HCT116 (cell line): ENCODE data around the gene CAVIN1. TPM values are rescaled to one million over a fixed set of nuclear protein-coding genes. Genes with fewer than 3 reads are reported as not detected.

ENCODE experiments used
- ATAC-seq: fragments of 200-7000 bp; cut with Tn5 transposase; 2 replicates; pipeline ENCODE4 v1.9.1; 2020; ENCODE audit warnings: mild to moderate bottlenecking, moderate library complexity
- BruUV-seq: library from RNA; stranded (reverse); fragments of 400-500 nt; replicated peaks from 2 replicates; lab custom pipeline; 2021; lab: Mats Ljungman, UMichigan
- CTCF ChIA-PET: fragments of 300-600 bp; sonication (Branson Sonifier 250); formaldehyde crosslinking; loops from one replicate; lab custom pipeline; 2021; ENCODE audit warnings: antibody characterized with exemption; lab: Charles Lee
- POLR2A ChIA-PET: fragments of 300-600, 350-600 bp; sonication (Branson Sonifier 250); formaldehyde crosslinking; loops from one replicate; lab custom pipeline; 2021; ENCODE audit warnings: antibody characterized with exemption; lab: Charles Lee
- RAD21 ChIA-PET, 2 experiments: fragments of 300-600 bp; sonication (Branson Sonifier 250); formaldehyde crosslinking; loops; one replicate each; lab custom pipeline; 2023; ENCODE audit warnings: low total read pairs in 2 of 2; ENCODE audit not compliant: uncharacterized antibody in 2 of 2, unreplicated experiment in 2 of 2, low non-redundant PET in 1 of 2; lab: Charles Lee
- DNase-seq: peaks from one replicate; pipeline ENCODE4 v3.0.0-alpha.2; 2010; ENCODE audit warnings: low read depth, low spot score
- H2AFZ ChIP-seq: fragments of 200-600 bp; shearing (Covaris generic), sonication (generic); 2 replicates; pipeline ENCODE4 v1.6.1; 2017; ENCODE audit warnings: low read depth, mixed run types, mixed read lengths, antibody characterized with exemption, low read length; ENCODE audit not compliant: poor library complexity, severe bottlenecking
- H3K27ac ChIP-seq: 2 replicates; pipeline ENCODE4 v1.5.1; 2012; ENCODE audit warnings: low read depth, low read length
- H3K27me3 ChIP-seq: fragments of 200-600 bp; sonication (generic); 2 replicates; pipeline ENCODE4 v1.6.1; 2016; ENCODE audit warnings: mixed run types, low read length, mixed read lengths; ENCODE audit not compliant: insufficient read depth
- H3K36me3 ChIP-seq, 2 experiments: fragments of 200-500 bp in 1 of 2; fragments of 200-600 bp in 1 of 2; sonication (Bioruptor generic) in 1 of 2; sonication (generic) in 1 of 2; 2 replicates each; pipeline versions ENCODE4 v1.5.1 to v1.6.1; 2014 to 2016; ENCODE audit warnings: low read length in 2 of 2, inconsistent platforms in 1 of 2, mixed read lengths in 1 of 2, mixed run types in 1 of 2; ENCODE audit not compliant: insufficient read depth in 2 of 2, control insufficient read depth in 1 of 2
- H3K4me1 ChIP-seq, 2 experiments: fragments of 200-600 bp in 1 of 2; sonication (generic) in 1 of 2; 2 replicates each; pipeline versions ENCODE4 v1.5.1 to v1.6.1; 2012 to 2017; ENCODE audit warnings: low read length in 2 of 2, inconsistent platforms in 1 of 2, mild to moderate bottlenecking in 1 of 2, mixed read lengths in 1 of 2, mixed run types in 1 of 2, moderate library complexity in 1 of 2; ENCODE audit not compliant: insufficient read depth in 2 of 2, control insufficient read depth in 1 of 2
- H3K4me2 ChIP-seq: fragments of 200-600 bp; sonication (generic); 2 replicates; pipeline ENCODE4 v1.6.1; 2017; ENCODE audit warnings: mixed run types, low read length, mixed read lengths
- H3K4me3 ChIP-seq, 2 experiments: fragments of 200-600 bp in 1 of 2; sonication (generic) in 1 of 2; replicated peaks in 1 of 2; 2 replicates each; pipeline ENCODE4 v1.5.1; 2011 to 2016; ENCODE audit warnings: low read length in 2 of 2, control low read depth in 1 of 2, low read depth in 1 of 2, mild to moderate bottlenecking in 1 of 2, mixed read lengths in 1 of 2, mixed run types in 1 of 2
- H3K79me2 ChIP-seq: fragments of 200-600 bp; sonication (generic); 2 replicates; pipeline ENCODE4 v1.6.1; 2017; ENCODE audit warnings: mild to moderate bottlenecking, mixed run types, low read length, moderate library complexity, mixed read lengths; ENCODE audit not compliant: insufficient read depth
- H3K9ac ChIP-seq: fragments of 200-600 bp; sonication (generic); 2 replicates; pipeline ENCODE4 v1.6.1; 2016; ENCODE audit warnings: low read length, mixed read lengths
- H3K9me2 ChIP-seq: fragments of 200-600 bp; sonication (generic), shearing (Covaris generic); 2 replicates; pipeline ENCODE4 v1.6.1; 2017; ENCODE audit warnings: mixed run types, mild to moderate bottlenecking, moderate library complexity; ENCODE audit not compliant: insufficient read depth
- H3K9me3 ChIP-seq, 2 experiments: fragments of 200-500 bp in 1 of 2; fragments of 200-600 bp in 1 of 2; sonication (Bioruptor generic) in 1 of 2; sonication (generic) in 1 of 2; 2 replicates each; pipeline ENCODE4 v1.6.1; 2014 to 2017; ENCODE audit warnings: low read length in 2 of 2, mixed read lengths in 2 of 2, inconsistent platforms in 1 of 2, low read depth in 1 of 2, mild to moderate bottlenecking in 1 of 2, mixed run types in 1 of 2, moderate library complexity in 1 of 2; ENCODE audit not compliant: control insufficient read depth in 1 of 2, insufficient read depth in 1 of 2
- H4K20me1 ChIP-seq: fragments of 200-600 bp; sonication (generic), shearing (Covaris generic); 2 replicates; pipeline ENCODE4 v1.6.1; 2017; ENCODE audit warnings: mixed run types, mild to moderate bottlenecking, moderate library complexity; ENCODE audit not compliant: insufficient read depth
- ATF3 ChIP-seq: IDR thresholded peaks from 2 replicates; pipeline ENCODE4 v1.6.1; 2012
- CEBPB ChIP-seq: IDR thresholded peaks from 2 replicates; pipeline ENCODE4 v1.6.1; 2012; ENCODE audit warnings: low read depth
- CTCF ChIP-seq, 3 experiments: fragments of 200-600 bp in 1 of 3; sonication (generic) in 1 of 3; IDR thresholded peaks in 2 of 3; conservative IDR thresholded peaks in 1 of 3; 2 replicates each; pipeline ENCODE4 v1.5.1; 2012 to 2017; ENCODE audit warnings: low read depth in 2 of 3, low read length in 2 of 3, antibody characterized with exemption in 1 of 3, borderline replicate concordance in 1 of 3, control low read depth in 1 of 3, mild to moderate bottlenecking in 1 of 3, mixed read lengths in 1 of 3, mixed run types in 1 of 3, moderate library complexity in 1 of 3; ENCODE audit not compliant: insufficient read depth in 1 of 3
- EZH2 ChIP-seq: fragments of 200-600 bp; sonication (generic); IDR thresholded peaks from 2 replicates; pipeline ENCODE4 v1.6.1; 2017; ENCODE audit warnings: antibody characterized with exemption, mixed run types
- JUND ChIP-seq: IDR thresholded peaks from 2 replicates; pipeline ENCODE4 v1.6.1; 2012
- POLR2A ChIP-seq: IDR thresholded peaks from 2 replicates; pipeline ENCODE4 v1.7.0; 2011; ENCODE audit warnings: borderline replicate concordance; ENCODE audit not compliant: insufficient read depth, insufficient read length; ENCODE audit errors: extremely low read depth
- POLR2AphosphoS5 ChIP-seq: IDR thresholded peaks from 2 replicates; pipeline ENCODE4 v1.6.1; 2011; ENCODE audit warnings: mild to moderate bottlenecking, low read depth, low read length, moderate library complexity
- SIN3A ChIP-seq: IDR thresholded peaks from 2 replicates; pipeline ENCODE4 v1.6.1; 2012; ENCODE audit warnings: low read depth
- TCF7L2 ChIP-seq: IDR thresholded peaks from 2 replicates; pipeline ENCODE4 v1.7.0; 2011; ENCODE audit warnings: borderline replicate concordance, inconsistent platforms; ENCODE audit not compliant: insufficient read depth, insufficient read length; ENCODE audit errors: extremely low read depth
- YY1 ChIP-seq: IDR thresholded peaks from 2 replicates; pipeline ENCODE4 v1.6.1; 2011; ENCODE audit warnings: low read length, low read depth, moderate library complexity, mild to moderate bottlenecking; ENCODE audit not compliant: insufficient replicate concordance; ENCODE audit errors: extremely low read depth
- ZNF274 ChIP-seq: fragments of 200-500 bp; sonication (Bioruptor generic); IDR thresholded peaks from 2 replicates; pipeline ENCODE4 v1.6.1; 2014; ENCODE audit warnings: mild to moderate bottlenecking, low read depth, low read length, inconsistent platforms
- intact Hi-C: fragments of 100-400 bp; cut with micrococcal nuclease; formaldehyde crosslinking; loops from 2 replicates; pipeline ENCODE4 v1.10.0; 2022
- total RNA-seq: library from RNA; stranded (reverse); gene quantifications from one replicate; pipeline ENCODE4 v1.2.1, GENCODE V29; 2021; ENCODE audit not compliant: unreplicated experiment

CAVIN1 gene
- total RNA-seq, 1 experiment from 2014 or later, result 79.7 TPM

GRCh38 chr17:42411905-42412679, 11.0 kb downstream of the CAVIN1 start:
- Histone ChIP-seq H3K79me2 (peaks cover 95% of the 10 kb centered on the region), H4K20me1 (peaks cover 6% of the 10 kb centered on the region; the same call in 1 of the 2 replicates), H3K27me3 (no peaks in the 10 kb centered on the region), H3K4me1 (peaks cover 44 to 72% of the 10 kb centered on the region in 2 experiments), H3K9me2 (no peaks in the 10 kb centered on the region), H3K36me3 (peaks cover 0 to 4% of the 10 kb centered on the region in 2 experiments; a peak in 1 of 4 replicates), H3K4me3 (no peak overlapping the region), H2AFZ (no peak overlapping the region), H3K9me3 (no peaks in the 10 kb centered on the region), H3K9ac (no peak overlapping the region), H3K27ac (no peak overlapping the region), H3K4me2 (no peak overlapping the region)
- RAD21 ChIA-PET, result no interaction called here
- BruUV-seq, result no TSS peak
- intact Hi-C loops, result no loop called here
- TF ChIP-seq CTCF (IDR thresholded peaks at IDR 0.05 in 2 of 3, conservative IDR thresholded peaks at IDR 0.05 in 1 of 3; ENCODE audit: borderline replicate concordance in 1 of 3, insufficient read depth in 1 of 3, low read depth in 2 of 3, low read length in 2 of 3), result no peak
- no peak for TF ChIP-seq YY1
- TF ChIP-seq TCF7L2, result no peak
- no peak for TF ChIP-seq ATF3
- TF ChIP-seq POLR2AphosphoS5, result no peak
- TF ChIP-seq CEBPB, result no peak
- no peak for TF ChIP-seq SIN3A
- TF ChIP-seq EZH2, result no peak
- TF ChIP-seq POLR2A, result no peak
- TF ChIP-seq JUND, result no peak
- TF ChIP-seq ZNF274, result no peak
- CTCF ChIA-PET, result no interaction called here
- DNase-seq (no peak), ATAC-seq (no peak)
- POLR2A ChIA-PET, result interaction anchor here (0.7 to 7.9 kb wide), 2 partner anchors 9 to 238 kb away, joined by 4 to 88 read pairs; partner anchors contain the start of gene CAVIN1
